ENCODE measurements around the gene SKP1.

SKP1 gene

DNA sequence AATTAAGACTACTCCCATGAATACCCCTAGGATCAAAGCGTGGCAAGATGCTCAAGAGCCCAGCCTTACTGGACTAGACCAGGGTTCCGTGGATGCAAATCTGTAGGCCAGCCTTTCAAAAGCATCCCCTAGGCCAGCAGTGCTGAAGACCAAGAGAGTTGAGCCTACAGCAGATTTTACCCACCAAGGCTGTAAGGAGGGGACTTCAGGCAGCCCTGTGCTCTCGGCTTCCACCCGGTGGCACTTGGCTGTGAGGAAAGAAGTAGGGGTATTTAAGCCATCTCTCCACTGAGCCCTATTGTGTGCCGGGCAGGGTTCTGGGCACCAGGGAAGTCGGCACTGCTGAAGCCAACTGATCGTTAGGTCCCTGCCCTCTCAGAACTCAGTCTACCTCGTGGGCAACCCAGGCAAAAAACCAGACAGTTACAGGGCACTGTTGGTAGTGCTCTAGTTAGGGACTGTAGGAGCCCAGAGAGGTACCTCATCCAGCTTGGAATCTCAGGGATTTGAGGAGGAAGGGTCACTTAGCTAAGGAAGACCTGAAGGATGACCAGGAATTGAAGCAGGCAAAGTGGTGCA is 36.8 kb downstream of the SKP1 start (continued):
- TF ChIP-seq, protein P1, sequence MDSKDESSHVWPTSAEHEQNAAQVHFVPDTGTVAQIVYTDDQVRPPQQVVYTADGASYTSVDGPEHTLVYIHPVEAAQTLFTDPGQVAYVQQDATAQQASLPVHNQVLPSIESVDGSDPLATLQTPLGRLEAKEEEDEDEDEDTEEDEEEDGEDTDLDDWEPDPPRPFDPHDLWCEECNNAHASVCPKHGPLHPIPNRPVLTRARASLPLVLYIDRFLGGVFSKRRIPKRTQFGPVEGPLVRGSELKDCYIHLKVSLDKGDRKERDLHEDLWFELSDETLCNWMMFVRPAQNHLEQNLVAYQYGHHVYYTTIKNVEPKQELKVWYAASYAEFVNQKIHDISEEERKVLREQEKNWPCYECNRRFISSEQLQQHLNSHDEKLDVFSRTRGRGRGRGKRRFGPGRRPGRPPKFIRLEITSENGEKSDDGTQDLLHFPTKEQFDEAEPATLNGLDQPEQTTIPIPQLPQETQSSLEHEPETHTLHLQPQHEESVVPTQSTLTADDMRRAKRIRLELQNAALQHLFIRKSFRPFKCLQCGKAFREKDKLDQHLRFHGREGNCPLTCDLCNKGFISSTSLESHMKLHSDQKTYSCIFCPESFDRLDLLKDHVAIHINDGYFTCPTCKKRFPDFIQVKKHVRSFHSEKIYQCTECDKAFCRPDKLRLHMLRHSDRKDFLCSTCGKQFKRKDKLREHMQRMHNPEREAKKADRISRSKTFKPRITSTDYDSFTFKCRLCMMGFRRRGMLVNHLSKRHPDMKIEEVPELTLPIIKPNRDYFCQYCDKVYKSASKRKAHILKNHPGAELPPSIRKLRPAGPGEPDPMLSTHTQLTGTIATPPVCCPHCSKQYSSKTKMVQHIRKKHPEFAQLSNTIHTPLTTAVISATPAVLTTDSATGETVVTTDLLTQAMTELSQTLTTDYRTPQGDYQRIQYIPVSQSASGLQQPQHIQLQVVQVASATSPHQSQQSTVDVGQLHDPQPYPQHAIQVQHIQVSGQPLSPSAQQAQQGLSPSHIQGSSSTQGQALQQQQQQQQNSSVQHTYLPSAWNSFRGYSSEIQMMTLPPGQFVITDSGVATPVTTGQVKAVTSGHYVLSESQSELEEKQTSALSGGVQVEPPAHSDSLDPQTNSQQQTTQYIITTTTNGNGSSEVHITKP (tag by site-specific recombination; IDR thresholded peaks at IDR 0.05) = no peak
- TF ChIP-seq ZNF416 (tag by site-specific recombination; IDR thresholded peaks at IDR 0.05) (no peak), TRIM28 (IDR thresholded peaks at IDR 0.05; ENCODE audit: borderline replicate concordance, low read length) (no peak), ZBTB21 (tag by site-specific recombination; IDR thresholded peaks at IDR 0.05) (no peak), SCRT1 (tag by site-specific recombination; IDR thresholded peaks at IDR 0.05; ENCODE audit: borderline replicate concordance) (no peak), ZNF239 (tag by site-specific recombination; IDR thresholded peaks at IDR 0.05) (no peak), ZNF23 (tag by site-specific recombination; IDR thresholded peaks at IDR 0.05; ENCODE audit: borderline replicate concordance) (no peak), GLI4 (tag by site-specific recombination; IDR thresholded peaks at IDR 0.05) (no peak)
- TF ChIP-seq, protein P2, sequence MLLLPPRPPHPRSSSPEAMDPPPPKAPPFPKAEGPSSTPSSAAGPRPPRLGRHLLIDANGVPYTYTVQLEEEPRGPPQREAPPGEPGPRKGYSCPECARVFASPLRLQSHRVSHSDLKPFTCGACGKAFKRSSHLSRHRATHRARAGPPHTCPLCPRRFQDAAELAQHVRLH (tag by site-specific recombination; IDR thresholded peaks at IDR 0.05) = no peak
- TF ChIP-seq, protein P3, sequence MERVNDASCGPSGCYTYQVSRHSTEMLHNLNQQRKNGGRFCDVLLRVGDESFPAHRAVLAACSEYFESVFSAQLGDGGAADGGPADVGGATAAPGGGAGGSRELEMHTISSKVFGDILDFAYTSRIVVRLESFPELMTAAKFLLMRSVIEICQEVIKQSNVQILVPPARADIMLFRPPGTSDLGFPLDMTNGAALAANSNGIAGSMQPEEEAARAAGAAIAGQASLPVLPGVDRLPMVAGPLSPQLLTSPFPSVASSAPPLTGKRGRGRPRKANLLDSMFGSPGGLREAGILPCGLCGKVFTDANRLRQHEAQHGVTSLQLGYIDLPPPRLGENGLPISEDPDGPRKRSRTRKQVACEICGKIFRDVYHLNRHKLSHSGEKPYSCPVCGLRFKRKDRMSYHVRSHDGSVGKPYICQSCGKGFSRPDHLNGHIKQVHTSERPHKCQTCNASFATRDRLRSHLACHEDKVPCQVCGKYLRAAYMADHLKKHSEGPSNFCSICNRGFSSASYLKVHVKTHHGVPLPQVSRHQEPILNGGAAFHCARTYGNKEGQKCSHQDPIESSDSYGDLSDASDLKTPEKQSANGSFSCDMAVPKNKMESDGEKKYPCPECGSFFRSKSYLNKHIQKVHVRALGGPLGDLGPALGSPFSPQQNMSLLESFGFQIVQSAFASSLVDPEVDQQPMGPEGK (tag by site-specific recombination; IDR thresholded peaks at IDR 0.05) = no peak

DNA sequence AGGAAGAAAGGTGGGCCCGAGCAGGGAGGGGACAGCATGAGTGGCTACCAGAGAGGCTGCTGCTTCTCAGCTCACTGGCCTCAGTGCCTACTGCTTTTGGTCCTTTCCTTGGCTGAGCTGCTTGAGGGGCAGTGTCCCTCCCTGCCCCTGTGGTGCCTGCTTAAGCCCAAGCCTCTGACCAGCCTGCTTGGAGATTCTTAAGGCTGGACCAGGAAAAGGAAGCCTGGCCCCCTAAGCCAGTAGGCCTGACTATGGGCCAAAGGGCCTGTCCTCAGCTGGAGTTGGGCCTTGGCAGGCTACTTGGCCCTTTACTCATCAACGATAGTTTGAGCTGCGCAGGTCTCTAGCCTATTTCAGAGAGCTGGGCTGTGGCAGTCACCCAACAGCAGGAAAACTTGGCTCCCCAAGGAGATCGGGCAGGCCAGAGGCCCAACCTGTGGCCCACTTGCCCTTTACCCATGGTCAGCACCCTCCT is 37.3 kb downstream of the SKP1 start:
- no peak for TF ChIP-seq ZNF426 (tag by site-specific recombination; IDR thresholded peaks at IDR 0.05)
- TF ChIP-seq ZNF600 (tag by site-specific recombination; IDR thresholded peaks at IDR 0.05) = no peak
- no peak overlapping the region for H3K4me3 ChIP-seq (ENCODE audit: low read depth, low read length)
- H3K4me1 ChIP-seq (ENCODE audit: control insufficient read depth, insufficient read depth, low read length) = no peaks in the 10 kb centered on the region
- POLR2A ChIA-PET = no interaction called here
- H3K9me3 ChIP-seq (ENCODE audit: control insufficient read depth, insufficient read depth, low read depth, low read length) = no peaks in the 10 kb centered on the region
- CTCF ChIA-PET = interaction anchor here (0.7 to 12.3 kb wide), 12 partner anchors 11 to 601 kb away, joined by 3 to 196 read pairs (median 18); partner anchors contain the start of gene TCF7
- no peak overlapping the region for H3K27ac ChIP-seq (ENCODE audit: extremely low read depth, low read depth, low read length)
- H3K36me3 ChIP-seq (ENCODE audit: control insufficient read depth in 2 of 2, insufficient read depth in 1 of 2, low read length in 2 of 2) = peaks cover 0 to 95% of the 10 kb centered on the region in 2 experiments; a peak in 2 of 3 replicates

DNA sequence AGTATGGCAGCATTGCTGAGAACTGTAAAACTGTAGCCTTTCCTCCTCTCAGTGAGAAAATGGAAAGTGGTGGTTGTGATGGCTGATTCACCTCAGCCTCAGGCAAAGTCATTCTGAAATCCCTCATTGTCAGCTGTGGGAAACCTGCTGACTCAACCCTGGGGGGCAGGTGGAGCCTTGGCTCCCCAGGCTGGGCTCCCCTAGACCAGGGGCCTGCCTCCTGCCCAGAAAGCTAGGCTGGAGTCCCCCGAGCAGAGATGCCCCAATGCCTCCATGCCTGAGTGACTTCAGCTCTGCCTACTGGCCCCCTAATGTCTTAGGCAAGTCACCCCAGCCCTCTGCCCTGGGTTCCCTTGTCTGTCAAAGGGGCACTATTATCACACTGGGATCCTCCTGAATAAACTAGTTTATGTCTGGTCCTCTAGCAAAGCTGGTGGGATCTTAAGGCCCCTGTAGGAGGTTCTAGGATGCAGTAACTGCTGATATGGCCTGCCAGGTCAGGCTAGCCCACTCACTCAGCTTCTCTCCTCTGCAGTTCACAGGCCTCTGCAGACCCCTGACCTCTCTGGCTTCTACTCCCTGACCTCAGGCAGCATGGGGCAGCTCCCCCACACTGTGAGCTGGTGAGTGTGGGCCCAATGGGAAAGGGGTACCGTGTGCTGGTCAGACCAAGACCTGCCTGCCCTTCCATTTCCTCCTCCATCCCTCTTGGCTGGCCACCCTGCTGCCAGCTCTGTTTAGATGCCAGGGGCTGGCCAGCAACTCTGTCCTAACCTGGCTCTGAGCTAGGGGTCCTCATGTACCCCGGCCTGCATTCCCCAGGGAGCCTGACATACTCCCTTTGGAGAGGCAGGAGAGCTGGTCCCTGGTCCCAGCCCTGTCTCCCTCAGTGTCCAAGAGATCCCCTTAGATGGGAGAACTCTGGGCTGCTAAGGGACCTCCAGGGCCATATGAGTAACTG is 38.1 kb downstream of the SKP1 start:
- ChIA-PET POLR2A (interaction anchor here (0.9 kb wide), 1 partner anchor 10 kb away, joined by 3 read pairs; no protein-coding TSS in a partner anchor), CTCF (interaction anchor here (0.7 to 12.3 kb wide), 11 partner anchors 10 to 601 kb away, joined by 3 to 196 read pairs (median 10); no protein-coding TSS in a partner anchor)
- no peak overlapping the region for H3K4me3 ChIP-seq (ENCODE audit: low read depth, low read length)
- H3K27ac ChIP-seq (ENCODE audit: extremely low read depth, low read depth, low read length) = no peak overlapping the region
- no peaks in the 10 kb centered on the region for H3K4me1 ChIP-seq (ENCODE audit: control insufficient read depth, insufficient read depth, low read length)
- H3K9me3 ChIP-seq (ENCODE audit: control insufficient read depth, insufficient read depth, low read depth, low read length) = no peaks in the 10 kb centered on the region
- peaks cover 0 to 95% of the 10 kb centered on the region in 2 experiments; a peak in 1 of 3 replicates for H3K36me3 ChIP-seq (ENCODE audit: control insufficient read depth in 2 of 2, insufficient read depth in 1 of 2, low read length in 2 of 2)
- peak; percentile 76 for TF ChIP-seq ZIC2 (tag by site-specific recombination; IDR thresholded peaks at IDR 0.05)
- TF ChIP-seq ZNF670 (tag by site-specific recombination; IDR thresholded peaks at IDR 0.05; ENCODE audit: low read depth) = no peak
- no peak for TF ChIP-seq ZBTB20 (tag by site-specific recombination; IDR thresholded peaks at IDR 0.05)
- TF ChIP-seq GLIS1 (tag by site-specific recombination; IDR thresholded peaks at IDR 0.05) = peak; percentile 81

Measured in HEK293 (cell line).